Calu3 (cell line): ENCODE data around the gene TULP3. TPM values are rescaled to one million over a fixed set of nuclear protein-coding genes. Genes with fewer than 3 reads are reported as not detected.

Source experiments
- BruUV-seq: library from RNA; stranded (reverse); fragments of 400-500 nt; replicated peaks from 2 replicates; lab custom pipeline; 2021; lab: Mats Ljungman, UMichigan
- CTCF ChIA-PET: fragments of 300-600 bp; sonication (Branson Sonifier 250); formaldehyde crosslinking; loops from one replicate; lab custom pipeline; 2022; ENCODE audit warnings: antibody characterized with exemption; lab: Charles Lee
- DNase-seq: peaks from one replicate; pipeline ENCODE4 v3.0.0; 2022
- H3K27ac Mint-ChIP-seq: one replicate; pipeline ENCODE4 v1.8.0; 2022; ENCODE audit warnings: mixed read lengths; ENCODE audit not compliant: unreplicated experiment
- H3K27me3 Mint-ChIP-seq: one replicate; pipeline ENCODE4 v1.8.0; 2022; ENCODE audit warnings: mixed read lengths; ENCODE audit not compliant: unreplicated experiment
- H3K36me3 Mint-ChIP-seq: one replicate; pipeline ENCODE4 v1.8.0; 2022; ENCODE audit warnings: mild to moderate bottlenecking, moderate library complexity, mixed read lengths; ENCODE audit not compliant: insufficient read depth, unreplicated experiment
- H3K4me1 Mint-ChIP-seq: one replicate; pipeline ENCODE4 v1.8.0; 2022; ENCODE audit warnings: mild to moderate bottlenecking, low read depth, mixed read lengths; ENCODE audit not compliant: unreplicated experiment
- H3K4me3 Mint-ChIP-seq: one replicate; pipeline ENCODE4 v1.8.0; 2022; ENCODE audit warnings: mild to moderate bottlenecking, low read depth, moderate library complexity, mixed read lengths; ENCODE audit not compliant: unreplicated experiment
- H3K9me3 Mint-ChIP-seq: one replicate; pipeline ENCODE4 v1.8.0; 2022; ENCODE audit warnings: low read depth, mixed read lengths; ENCODE audit not compliant: unreplicated experiment
- intact Hi-C: fragments of 100-400 bp; cut with micrococcal nuclease; formaldehyde crosslinking; loops from one replicate; pipeline ENCODE4 v1.10.0; 2022; ENCODE audit not compliant: unreplicated experiment
- total RNA-seq: library from RNA; stranded (reverse); gene quantifications from 2 replicates; pipeline ENCODE4 v1.2.3, GENCODE V29; 2022
- TF ChIP-seq, protein P1 (sequence below): fragments of 200-600 bp; IDR thresholded peaks from one replicate; pipeline ENCODE4 v1.8.0; 2022; ENCODE audit warnings: antibody characterized with exemption; ENCODE audit not compliant: unreplicated experiment

The TULP3 gene
- total RNA-seq, 1 experiment from 2014 or later: 21.6 TPM

DNA sequence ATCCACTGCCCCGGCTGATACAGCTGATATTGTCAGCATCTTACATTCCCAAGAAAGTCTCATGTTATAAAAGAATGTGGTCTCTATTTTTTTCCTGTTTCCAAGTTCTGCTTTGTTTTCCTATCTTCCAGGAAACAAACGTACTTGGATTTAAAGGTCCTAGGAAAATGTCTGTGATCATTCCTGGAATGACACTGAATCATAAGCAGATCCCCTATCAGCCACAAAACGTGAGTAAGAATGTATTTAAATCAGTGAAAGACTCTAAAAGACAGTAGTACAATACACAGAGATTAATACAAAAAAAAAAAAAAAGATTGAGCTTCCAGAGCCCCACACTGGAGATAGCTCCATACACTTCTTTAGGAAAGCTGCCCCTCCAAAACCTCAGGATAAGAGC lies 46.8 kb downstream of the TULP3 start:
- Mint-ChIP-seq H3K9me3 (no peaks in the 10 kb centered on the region), H3K4me1 (no peaks in the 10 kb centered on the region), H3K36me3 (peaks cover 15% of the 10 kb centered on the region), H3K4me3 (no peak overlapping the region), H3K27me3 (no peaks in the 10 kb centered on the region), H3K27ac (no peak overlapping the region)
- CTCF ChIA-PET: no interaction called here
- no TSS peak for BruUV-seq
- DNase-seq: no peak
- intact Hi-C loops: no loop called here
- TF ChIP-seq, protein P1, sequence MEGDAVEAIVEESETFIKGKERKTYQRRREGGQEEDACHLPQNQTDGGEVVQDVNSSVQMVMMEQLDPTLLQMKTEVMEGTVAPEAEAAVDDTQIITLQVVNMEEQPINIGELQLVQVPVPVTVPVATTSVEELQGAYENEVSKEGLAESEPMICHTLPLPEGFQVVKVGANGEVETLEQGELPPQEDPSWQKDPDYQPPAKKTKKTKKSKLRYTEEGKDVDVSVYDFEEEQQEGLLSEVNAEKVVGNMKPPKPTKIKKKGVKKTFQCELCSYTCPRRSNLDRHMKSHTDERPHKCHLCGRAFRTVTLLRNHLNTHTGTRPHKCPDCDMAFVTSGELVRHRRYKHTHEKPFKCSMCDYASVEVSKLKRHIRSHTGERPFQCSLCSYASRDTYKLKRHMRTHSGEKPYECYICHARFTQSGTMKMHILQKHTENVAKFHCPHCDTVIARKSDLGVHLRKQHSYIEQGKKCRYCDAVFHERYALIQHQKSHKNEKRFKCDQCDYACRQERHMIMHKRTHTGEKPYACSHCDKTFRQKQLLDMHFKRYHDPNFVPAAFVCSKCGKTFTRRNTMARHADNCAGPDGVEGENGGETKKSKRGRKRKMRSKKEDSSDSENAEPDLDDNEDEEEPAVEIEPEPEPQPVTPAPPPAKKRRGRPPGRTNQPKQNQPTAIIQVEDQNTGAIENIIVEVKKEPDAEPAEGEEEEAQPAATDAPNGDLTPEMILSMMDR: no peak

DNA sequence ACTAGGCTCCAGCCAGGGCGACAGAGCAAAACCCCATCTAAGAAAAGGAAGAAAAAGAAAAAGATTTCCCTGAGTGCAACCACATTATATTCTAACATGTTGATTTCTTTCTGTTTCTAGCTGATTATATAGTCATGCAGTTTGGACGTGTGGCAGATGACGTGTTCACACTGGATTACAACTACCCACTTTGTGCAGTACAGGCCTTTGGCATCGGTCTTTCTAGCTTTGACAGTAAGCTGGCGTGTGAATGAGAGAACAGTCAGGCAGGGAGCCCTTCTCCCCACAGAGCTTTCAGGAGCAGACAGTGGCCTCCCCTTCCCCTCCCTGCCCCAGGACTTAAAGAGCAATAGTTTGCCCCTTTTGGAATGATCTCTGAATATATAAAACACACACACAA lies 48.5 kb downstream of the TULP3 start:
- H3K4me1 Mint-ChIP-seq: peaks cover under 1% of the 10 kb centered on the region
- H3K27me3 Mint-ChIP-seq: no peaks in the 10 kb centered on the region
- no peak for DNase-seq
- no TSS peak for BruUV-seq
- CTCF ChIA-PET: no interaction called here
- intact Hi-C loops: no loop called here
- peaks cover 15% of the 10 kb centered on the region for H3K36me3 Mint-ChIP-seq
- H3K27ac Mint-ChIP-seq: no peak overlapping the region
- H3K4me3 Mint-ChIP-seq: no peak overlapping the region
- no peaks in the 10 kb centered on the region for H3K9me3 Mint-ChIP-seq
- TF ChIP-seq, protein P1: no peak

DNA sequence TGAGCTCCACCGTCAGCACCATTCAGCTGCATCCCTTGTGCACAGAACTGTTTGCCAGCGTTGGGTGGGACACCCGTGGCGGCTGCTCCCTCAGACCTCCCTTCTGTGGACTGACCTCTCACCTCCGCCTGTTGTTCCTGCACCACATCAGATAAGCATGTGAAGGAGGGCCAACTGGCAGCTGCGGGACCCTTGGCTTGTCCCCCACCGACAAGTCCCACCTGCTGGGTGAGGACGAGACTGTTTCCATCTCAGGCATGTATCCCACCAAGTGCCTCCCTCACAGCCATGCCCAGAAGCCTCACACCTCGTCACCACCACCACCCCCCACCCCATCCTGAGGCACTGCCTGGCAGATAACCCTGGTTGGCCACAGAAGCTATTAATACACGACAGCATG lies 49.9 kb downstream of the TULP3 start:
- Mint-ChIP-seq H3K27me3 (no peaks in the 10 kb centered on the region), H3K4me1 (peaks cover 8% of the 10 kb centered on the region), H3K27ac (no peak overlapping the region), H3K4me3 (no peak overlapping the region), H3K36me3 (peaks cover 15% of the 10 kb centered on the region), H3K9me3 (no peaks in the 10 kb centered on the region)
- no peak for DNase-seq
- TF ChIP-seq, protein P1: no peak
- intact Hi-C loops: loop anchor here (10.0 kb wide), 1 partner anchor 46 kb away; the partner anchor contains the start of gene TULP3
- no TSS peak for BruUV-seq
- CTCF ChIA-PET: interaction anchor here (0.7 kb wide), 1 partner anchor 105 kb away, joined by 5 read pairs; no protein-coding TSS in a partner anchor

DNA sequence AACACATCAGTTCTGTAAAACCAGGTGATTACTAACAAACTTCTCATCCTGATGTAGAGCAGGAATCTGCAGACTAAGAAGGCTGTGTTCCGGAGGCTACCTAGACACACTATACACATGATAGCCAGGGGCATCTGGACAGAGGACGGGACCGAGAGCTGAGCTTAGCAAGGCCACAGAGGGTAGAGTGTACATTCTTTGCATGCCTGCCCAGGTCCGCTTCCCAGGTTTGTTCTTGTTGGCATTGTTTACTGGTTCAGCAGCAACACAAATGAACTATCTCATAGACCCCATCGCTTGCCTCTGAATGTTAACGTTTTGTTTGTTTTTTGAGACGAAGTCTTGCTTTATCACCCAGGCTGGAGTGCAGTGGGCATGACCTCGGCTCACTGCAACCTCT lies 50.8 kb downstream of the TULP3 start:
- H3K27ac Mint-ChIP-seq: no peak overlapping the region
- peaks cover 15% of the 10 kb centered on the region for H3K36me3 Mint-ChIP-seq
- no peak for DNase-seq
- CTCF ChIA-PET: interaction anchor here (0.7 kb wide), 2 partner anchors 18 to 46 kb away, joined by 3 to 7 read pairs; no protein-coding TSS in a partner anchor
- H3K4me1 Mint-ChIP-seq: peaks cover 8% of the 10 kb centered on the region
- H3K4me3 Mint-ChIP-seq: no peak overlapping the region
- no peaks in the 10 kb centered on the region for H3K27me3 Mint-ChIP-seq
- TF ChIP-seq, protein P1: no peak
- intact Hi-C loops: loop anchor here (10.0 kb wide), 1 partner anchor 47 kb away; the partner anchor contains the start of gene TULP3
- H3K9me3 Mint-ChIP-seq: no peaks in the 10 kb centered on the region
- BruUV-seq: no TSS peak
